ENCODE measurements around the gene PKM. TPM values are rescaled to one million over a fixed set of nuclear protein-coding genes. Genes with fewer than 3 reads are reported as not detected.

The PKM gene
- total RNA-seq, 1 experiment from 2014 or later, result 828 TPM

DNA sequence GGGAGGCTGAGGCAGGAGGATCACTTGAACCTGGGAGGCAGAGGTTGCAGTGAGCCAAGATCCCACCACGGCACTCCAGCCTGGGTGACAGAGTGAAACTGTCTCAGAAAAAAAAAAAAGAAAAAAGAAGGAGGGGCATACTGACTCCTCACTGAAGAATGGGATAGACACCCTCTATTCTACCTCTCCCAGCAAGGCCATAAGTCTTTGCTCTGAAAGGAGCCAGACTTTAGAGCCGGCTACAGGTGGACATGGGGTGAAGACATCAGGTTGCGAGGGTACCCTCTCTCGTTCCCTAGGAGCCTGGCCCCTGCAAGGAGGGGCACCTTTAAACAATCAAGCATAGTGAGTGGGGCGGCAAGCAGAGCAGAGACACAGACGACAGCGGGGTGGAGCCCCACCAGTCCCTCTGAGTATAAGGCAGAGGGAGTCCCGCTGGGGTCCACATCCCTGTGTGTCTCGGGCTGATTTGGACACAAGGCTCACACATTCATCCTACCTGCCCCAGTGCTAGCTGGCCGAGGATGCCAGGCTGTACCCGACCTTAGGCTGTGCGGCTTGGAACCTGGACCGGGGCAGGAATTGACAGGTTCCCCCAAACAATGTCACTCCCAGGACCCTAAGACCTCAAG, 34.5 kb downstream of the PKM start:
- intact Hi-C loops (cut with micrococcal nuclease), result no loop called here
- H3K27ac Mint-ChIP-seq (ENCODE audit: low read depth, unreplicated experiment), result peak overlapping the region; percentile 23
- no TSS peak for BruUV-seq (replicated peaks)
- H3K27me3 Mint-ChIP-seq (ENCODE audit: insufficient read depth, unreplicated experiment), result no peaks in the 10 kb centered on the region
- H3K4me3 Mint-ChIP-seq (ENCODE audit: unreplicated experiment), result no peak overlapping the region
- no peak for DNase-seq (ENCODE audit: unreplicated experiment)
- peaks cover 46% of the 10 kb centered on the region for H3K36me3 Mint-ChIP-seq (ENCODE audit: insufficient read depth, unreplicated experiment)
- ChIA-PET CTCF (no interaction called here), POLR2A (interaction anchor here (0.6 to 11.2 kb wide), 6 partner anchors 11 to 189 kb away, joined by 3 to 424 read pairs (median 30); partner anchors contain the start of gene PKM)
- peaks cover 16% of the 10 kb centered on the region for H3K4me1 Mint-ChIP-seq (ENCODE audit: insufficient read depth, unreplicated experiment)
- no peaks in the 10 kb centered on the region for H3K9me3 Mint-ChIP-seq (ENCODE audit: unreplicated experiment)
- TF ChIP-seq, protein P1, sequence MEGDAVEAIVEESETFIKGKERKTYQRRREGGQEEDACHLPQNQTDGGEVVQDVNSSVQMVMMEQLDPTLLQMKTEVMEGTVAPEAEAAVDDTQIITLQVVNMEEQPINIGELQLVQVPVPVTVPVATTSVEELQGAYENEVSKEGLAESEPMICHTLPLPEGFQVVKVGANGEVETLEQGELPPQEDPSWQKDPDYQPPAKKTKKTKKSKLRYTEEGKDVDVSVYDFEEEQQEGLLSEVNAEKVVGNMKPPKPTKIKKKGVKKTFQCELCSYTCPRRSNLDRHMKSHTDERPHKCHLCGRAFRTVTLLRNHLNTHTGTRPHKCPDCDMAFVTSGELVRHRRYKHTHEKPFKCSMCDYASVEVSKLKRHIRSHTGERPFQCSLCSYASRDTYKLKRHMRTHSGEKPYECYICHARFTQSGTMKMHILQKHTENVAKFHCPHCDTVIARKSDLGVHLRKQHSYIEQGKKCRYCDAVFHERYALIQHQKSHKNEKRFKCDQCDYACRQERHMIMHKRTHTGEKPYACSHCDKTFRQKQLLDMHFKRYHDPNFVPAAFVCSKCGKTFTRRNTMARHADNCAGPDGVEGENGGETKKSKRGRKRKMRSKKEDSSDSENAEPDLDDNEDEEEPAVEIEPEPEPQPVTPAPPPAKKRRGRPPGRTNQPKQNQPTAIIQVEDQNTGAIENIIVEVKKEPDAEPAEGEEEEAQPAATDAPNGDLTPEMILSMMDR (IDR thresholded peaks at IDR 0.05; ENCODE audit: unreplicated experiment), result no peak

DNA sequence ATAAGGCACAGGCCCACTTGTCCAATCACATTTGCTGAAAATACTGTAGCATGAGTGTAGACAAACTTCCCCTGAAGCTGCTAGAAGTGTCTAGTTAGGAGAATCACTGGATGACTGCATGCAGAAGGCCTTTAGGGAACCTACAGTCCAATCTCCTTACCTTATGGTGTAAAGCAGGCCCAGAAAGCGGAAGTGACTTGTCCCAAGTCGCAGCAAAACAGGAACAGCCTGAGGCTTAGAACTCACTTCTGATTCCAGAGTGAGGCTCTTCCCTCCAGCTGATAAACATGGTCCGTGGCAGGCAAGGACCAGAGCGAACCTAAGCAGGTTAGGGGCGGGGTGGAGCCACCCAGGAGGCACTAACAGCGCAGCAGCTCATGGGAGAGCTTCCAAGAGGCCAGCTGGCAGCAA, 35.9 kb downstream of the PKM start:
- intact Hi-C loops (cut with micrococcal nuclease), result no loop called here
- no peak for DNase-seq (ENCODE audit: unreplicated experiment)
- POLR2A ChIA-PET, result interaction anchor here (1.2 to 11.2 kb wide), 7 partner anchors 8 to 181 kb away, joined by 4 to 424 read pairs (median 11); partner anchors contain the start of genes HEXA and PKM
- H3K9me3 Mint-ChIP-seq (ENCODE audit: unreplicated experiment), result no peaks in the 10 kb centered on the region
- CTCF ChIA-PET, result interaction anchor here (1.0 kb wide), 1 partner anchor 9 kb away, joined by 3 read pairs; no protein-coding TSS in a partner anchor
- no peak overlapping the region for H3K4me3 Mint-ChIP-seq (ENCODE audit: unreplicated experiment)
- H3K36me3 Mint-ChIP-seq (ENCODE audit: insufficient read depth, unreplicated experiment), result peaks cover 32% of the 10 kb centered on the region
- no peaks in the 10 kb centered on the region for H3K27me3 Mint-ChIP-seq (ENCODE audit: insufficient read depth, unreplicated experiment)
- peaks cover 16% of the 10 kb centered on the region for H3K4me1 Mint-ChIP-seq (ENCODE audit: insufficient read depth, unreplicated experiment)
- H3K27ac Mint-ChIP-seq (ENCODE audit: low read depth, unreplicated experiment), result no peak overlapping the region
- no TSS peak for BruUV-seq (replicated peaks)
- TF ChIP-seq, protein P1 (IDR thresholded peaks at IDR 0.05; ENCODE audit: unreplicated experiment), result no peak

DNA sequence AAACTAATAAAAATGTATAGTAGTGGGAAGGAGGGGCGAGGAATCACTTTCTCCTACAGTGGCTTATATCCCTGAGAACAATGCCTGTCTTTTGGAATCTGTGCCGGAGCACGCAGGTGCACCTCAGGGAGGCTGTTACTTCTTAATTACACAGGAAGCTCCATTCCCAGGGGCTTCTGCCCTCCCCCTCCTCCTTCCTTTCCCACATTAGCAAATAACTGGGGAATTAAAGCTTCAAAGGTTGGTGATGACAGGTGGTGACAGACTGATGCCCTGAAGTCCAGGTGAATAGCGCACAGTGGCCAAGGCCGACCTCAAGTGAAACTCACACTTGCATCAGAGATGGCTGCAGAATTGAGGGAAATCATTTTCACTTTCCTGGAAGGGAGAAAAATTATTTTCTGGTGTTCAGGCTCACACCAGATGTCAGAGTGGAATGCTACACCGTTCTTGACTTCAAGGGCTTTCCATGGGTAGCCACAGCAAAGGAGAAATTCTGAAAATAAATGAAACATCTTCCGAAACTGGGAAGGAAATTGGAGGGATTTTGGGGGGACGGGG, 37.1 kb downstream of the PKM start:
- H3K4me1 Mint-ChIP-seq (ENCODE audit: insufficient read depth, unreplicated experiment), result peaks cover 16% of the 10 kb centered on the region
- H3K27me3 Mint-ChIP-seq (ENCODE audit: insufficient read depth, unreplicated experiment), result no peaks in the 10 kb centered on the region
- H3K36me3 Mint-ChIP-seq (ENCODE audit: insufficient read depth, unreplicated experiment), result peaks cover 20% of the 10 kb centered on the region
- no TSS peak for BruUV-seq (replicated peaks)
- H3K27ac Mint-ChIP-seq (ENCODE audit: low read depth, unreplicated experiment), result no peak overlapping the region
- H3K9me3 Mint-ChIP-seq (ENCODE audit: unreplicated experiment), result no peaks in the 10 kb centered on the region
- H3K4me3 Mint-ChIP-seq (ENCODE audit: unreplicated experiment), result no peak overlapping the region
- TF ChIP-seq, protein P1 (IDR thresholded peaks at IDR 0.05; ENCODE audit: unreplicated experiment), result no peak
- DNase-seq (ENCODE audit: unreplicated experiment), result no peak
- CTCF ChIA-PET, result interaction anchor here (0.6 to 1.0 kb wide), 2 partner anchors 8 to 152 kb away, joined by 3 to 5 read pairs; no protein-coding TSS in a partner anchor
- intact Hi-C loops (cut with micrococcal nuclease), result no loop called here
- POLR2A ChIA-PET, result interaction anchor here (1.1 to 11.2 kb wide), 6 partner anchors 9 to 182 kb away, joined by 4 to 424 read pairs (median 28); partner anchors contain the start of genes HEXA and PKM

DNA sequence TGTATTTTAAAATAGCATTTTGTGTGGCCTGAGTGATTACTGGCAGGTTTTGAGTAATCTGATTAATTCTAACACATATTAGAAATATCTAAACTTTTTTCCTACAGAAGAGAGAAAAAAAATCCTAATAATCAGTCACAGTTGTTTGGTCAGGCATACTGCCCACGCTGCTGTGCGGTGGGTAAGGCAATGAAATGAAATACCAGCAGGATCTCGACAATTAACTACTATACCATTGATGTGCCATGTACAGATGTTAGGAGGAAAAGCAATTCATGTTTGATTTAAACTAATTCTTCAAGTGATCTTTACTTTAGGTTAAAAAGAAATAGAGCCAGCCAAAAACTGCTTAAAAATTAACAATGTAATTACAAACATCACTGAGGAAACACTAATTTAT, 38.6 kb downstream of the PKM start:
- Mint-ChIP-seq H3K4me1 (ENCODE audit: insufficient read depth, unreplicated experiment) (peaks cover 5% of the 10 kb centered on the region), H3K4me3 (ENCODE audit: unreplicated experiment) (no peak overlapping the region), H3K36me3 (ENCODE audit: insufficient read depth, unreplicated experiment) (peaks cover 6% of the 10 kb centered on the region), H3K9me3 (ENCODE audit: unreplicated experiment) (no peaks in the 10 kb centered on the region), H3K27ac (ENCODE audit: low read depth, unreplicated experiment) (no peak overlapping the region), H3K27me3 (ENCODE audit: insufficient read depth, unreplicated experiment) (no peaks in the 10 kb centered on the region)
- intact Hi-C loops (cut with micrococcal nuclease), result no loop called here
- ChIA-PET CTCF (no interaction called here), POLR2A (interaction anchor here (0.7 to 1.7 kb wide), 3 partner anchors 8 to 38 kb away, joined by 3 to 4 read pairs (median 4); partner anchors contain the start of gene PKM)
- TF ChIP-seq, protein P1 (IDR thresholded peaks at IDR 0.05; ENCODE audit: unreplicated experiment), result no peak
- no peak for DNase-seq (ENCODE audit: unreplicated experiment)
- BruUV-seq (replicated peaks), result no TSS peak

All from MCF 10A (cell line).